HTR-8/SVneo (cell line): ENCODE results near the gene ZBTB11.
"Not testable (repeated sequence)": the region's sequence is repeated elsewhere in the genome, so short reads cannot be mapped to it uniquely, and the experiment has no call there.

Experiments
- DNase-seq: peaks from one replicate; pipeline ENCODE4 v3.0.0; 2011; ENCODE audit warnings: low spot score, mixed read lengths; ENCODE audit not compliant: insufficient read length
- FAIRE-seq: peaks from 2 replicates; lab custom pipeline; 2011; peaks lifted over from hg19 to GRCh38; lab: Jason Lieb, UNC

The ZBTB11 gene

GRCh38 chr3:101656651-101657050 is 20.3 kb downstream of the ZBTB11 start:
- DNase-seq (no peak), FAIRE-seq (no peak)

GRCh38 chr3:101646726-101647125 is 30.2 kb downstream of the ZBTB11 start:
- no peak for FAIRE-seq
- no peak for DNase-seq

- DNase-seq = no peak
- no peak for FAIRE-seq
These were observed 32.9 kb downstream of the ZBTB11 start for GRCh38 chr3:101643861-101644613.

- FAIRE-seq (no peak), DNase-seq (no peak)
These were observed 33.7 kb downstream of the ZBTB11 start for GRCh38 chr3:101643009-101643844.

- FAIRE-seq = no peak
These were observed 34.5 kb downstream of the ZBTB11 start for GRCh38 chr3:101642441-101642840.

GRCh38 chr3:101641397-101642115 is 35.4 kb downstream of the ZBTB11 start:
- FAIRE-seq, DNase-seq: not testable (repeated sequence)

More at GRCh38 chr3:101642441-101642840, 34.5 kb downstream of the ZBTB11 start:
- DNase-seq = no peak

- DNase-seq (no peak), FAIRE-seq (no peak)
These were observed 36.7 kb downstream of the ZBTB11 start for GRCh38 chr3:101640256-101640655.

GRCh38 chr3:101639280-101639963 is 37.5 kb downstream of the ZBTB11 start:
- no peak for DNase-seq
- no peak for FAIRE-seq

GRCh38 chr3:101638261-101638745 is 38.6 kb downstream of the ZBTB11 start:
- FAIRE-seq (no peak), DNase-seq (no peak)

GRCh38 chr3:101637451-101637850 is 39.5 kb downstream of the ZBTB11 start:
- FAIRE-seq = no peak
- DNase-seq = no peak

GRCh38 chr3:101635954-101636798 is 40.8 kb downstream of the ZBTB11 start:
- peak; percentile 45 for DNase-seq
- FAIRE-seq = peak; percentile 59

GRCh38 chr3:101635345-101635744 is 41.6 kb downstream of the ZBTB11 start:
- FAIRE-seq (no peak), DNase-seq (no peak)

- DNase-seq (no peak), FAIRE-seq (no peak)
These were observed 42.2 kb downstream of the ZBTB11 start for GRCh38 chr3:101634591-101635196.

GRCh38 chr3:101633186-101633585 is 43.7 kb downstream of the ZBTB11 start:
- DNase-seq (no peak), FAIRE-seq (no peak)

GRCh38 chr3:101632586-101632985 is 44.3 kb downstream of the ZBTB11 start:
- no peak for DNase-seq
- no peak for FAIRE-seq

GRCh38 chr3:101631959-101632358 is 45.0 kb downstream of the ZBTB11 start:
- FAIRE-seq, DNase-seq: not testable (repeated sequence)

GRCh38 chr3:101631098-101631796 is 45.7 kb downstream of the ZBTB11 start:
- DNase-seq (no peak), FAIRE-seq (no peak)

GRCh38 chr3:101629219-101629618 is 47.7 kb downstream of the ZBTB11 start:
- FAIRE-seq (no peak), DNase-seq (no peak)
